ENCODE results near the gene LAD1. TPM values are rescaled to one million over a fixed set of nuclear protein-coding genes. Genes with fewer than 3 reads are reported as not detected.

Gene LAD1
- total RNA-seq, 4 donors from 2014 or later: 0.26 to 4.8 (median 0.29) TPM; not detected in 1

GRCh38 chr1:201335174-201335870 is 63.8 kb downstream of the LAD1 start:
- DNase-seq: no peak
- Histone ChIP-seq H3K4me3 (no peak overlapping the region), H3K27me3 (no peaks in the 10 kb centered on the region), H3K9me3 (no peaks in the 10 kb centered on the region), H3K27ac (no peak overlapping the region), H3K36me3 (no peaks in the 10 kb centered on the region), H3K4me1 (no peaks in the 10 kb centered on the region)
- intact Hi-C loops (cut with DNase I; ENCODE audit: low total_unique reads): no loop called here
- TF ChIP-seq POLR2A (IDR thresholded peaks at IDR 0.05): no peak
- no peak for TF ChIP-seq CTCF (IDR thresholded peaks at IDR 0.05)

- H3K27ac ChIP-seq: no peak overlapping the region
- DNase-seq: no peak
- intact Hi-C loops (cut with DNase I; ENCODE audit: low total_unique reads): no loop called here
- TF ChIP-seq CTCF (IDR thresholded peaks at IDR 0.05): no peak
- no peak for TF ChIP-seq POLR2A (IDR thresholded peaks at IDR 0.05)
- H3K4me3 ChIP-seq: no peak overlapping the region
- H3K36me3 ChIP-seq: no peaks in the 10 kb centered on the region
- no peaks in the 10 kb centered on the region for H3K27me3 ChIP-seq
- no peaks in the 10 kb centered on the region for H3K9me3 ChIP-seq
- no peaks in the 10 kb centered on the region for H3K4me1 ChIP-seq
These were observed 64.6 kb downstream of the LAD1 start for GRCh38 chr1:201334325-201335173.

- DNase-seq: no peak
- no peaks in the 10 kb centered on the region for H3K36me3 ChIP-seq
- intact Hi-C loops (cut with DNase I; ENCODE audit: low total_unique reads): no loop called here
- no peak for TF ChIP-seq POLR2A (IDR thresholded peaks at IDR 0.05)
- no peak for TF ChIP-seq CTCF (IDR thresholded peaks at IDR 0.05)
- H3K27me3 ChIP-seq: no peaks in the 10 kb centered on the region
- H3K9me3 ChIP-seq: no peaks in the 10 kb centered on the region
- no peak overlapping the region for H3K27ac ChIP-seq
- no peaks in the 10 kb centered on the region for H3K4me1 ChIP-seq
- no peak overlapping the region for H3K4me3 ChIP-seq
These were observed 66.3 kb downstream of the LAD1 start for GRCh38 chr1:201332616-201333335.

- Histone ChIP-seq H3K9me3 (no peaks in the 10 kb centered on the region), H3K36me3 (no peaks in the 10 kb centered on the region), H3K4me3 (no peak overlapping the region), H3K4me1 (no peaks in the 10 kb centered on the region), H3K27me3 (no peaks in the 10 kb centered on the region), H3K27ac (no peak overlapping the region)
- intact Hi-C loops (cut with DNase I; ENCODE audit: low total_unique reads): no loop called here
- DNase-seq: no peak
- no peak for TF ChIP-seq POLR2A (IDR thresholded peaks at IDR 0.05)
- TF ChIP-seq CTCF (IDR thresholded peaks at IDR 0.05): no peak
These were observed 67.1 kb downstream of the LAD1 start for GRCh38 chr1:201332021-201332420.
